Endothelial cell of umbilical vein (primary cell): ENCODE data around the gene ADAM23. TPM values are rescaled to one million over a fixed set of nuclear protein-coding genes. Genes with fewer than 3 reads are reported as not detected.

Experiments used
- BruUV-seq: library from RNA; stranded (reverse); fragments of 400-500 nt; replicated peaks from 2 replicates; lab custom pipeline; 2021; lab: Mats Ljungman, UMichigan
- CTCF ChIA-PET: fragments of 300-600, 350-600 bp; sonication (Branson Sonifier 250); formaldehyde crosslinking; loops from one replicate; lab custom pipeline; 2021; ENCODE audit warnings: antibody characterized with exemption, inconsistent platforms; lab: Charles Lee
- POLR2A ChIA-PET: fragments of 300-600, 350-600 bp; sonication (Branson Sonifier 250); formaldehyde crosslinking; loops from one replicate; lab custom pipeline; 2021; ENCODE audit warnings: antibody characterized with exemption, inconsistent platforms; lab: Charles Lee
- DNase-seq: peaks from one replicate; pipeline ENCODE4 v3.0.0-alpha.2; 2011; ENCODE audit warnings: low read depth, low spot score
- FAIRE-seq: peaks from 2 replicates; lab custom pipeline; 2011; peaks lifted over from hg19 to GRCh38; lab: Jason Lieb, UNC
- H2AFZ ChIP-seq: 2 replicates; pipeline ENCODE4 v1.6.0; 2012; ENCODE audit warnings: low read depth, low read length, control low read depth, inconsistent platforms
- H3K27ac ChIP-seq: 2 replicates; pipeline ENCODE4 v1.5.1; 2011; ENCODE audit warnings: low read depth, mild to moderate bottlenecking, control low read depth, low read length, moderate library complexity; ENCODE audit not compliant: insufficient read depth
- H3K27me3 ChIP-seq, 2 experiments: 2 replicates each; pipeline versions ENCODE4 v1.6.0 to v1.6.1; 2011; ENCODE audit warnings: low read length in 2 of 2, mixed read lengths in 1 of 2; ENCODE audit not compliant: control insufficient read depth in 2 of 2, insufficient read depth in 2 of 2
- H3K36me3 ChIP-seq, 2 experiments: 2 replicates in 1 of 2; 3 replicates in 1 of 2; pipeline ENCODE4 v1.5.1; 2011; ENCODE audit warnings: low read length in 2 of 2, mild to moderate bottlenecking in 1 of 2, moderate library complexity in 1 of 2; ENCODE audit not compliant: control insufficient read depth in 2 of 2, insufficient read depth in 2 of 2; ENCODE audit errors: extremely low read depth in 1 of 2
- H3K4me1 ChIP-seq: 3 replicates; pipeline ENCODE4 v1.5.1; 2011; ENCODE audit warnings: mild to moderate bottlenecking, low read length; ENCODE audit not compliant: control insufficient read depth, insufficient read depth; ENCODE audit errors: extremely low read depth
- H3K4me2 ChIP-seq: 2 replicates; pipeline ENCODE4 v1.6.1; 2011; ENCODE audit warnings: low read length, control low read depth, mixed read lengths; ENCODE audit not compliant: insufficient read depth
- H3K4me3 ChIP-seq, 3 experiments: fragments of 200-600 bp in 1 of 3; sonication (generic), shearing (Covaris generic) in 1 of 3; replicated peaks in 1 of 3; 2 replicates each; pipeline ENCODE4 v1.5.1; 2011 to 2016; ENCODE audit warnings: control low read depth in 3 of 3, low read length in 3 of 3, mild to moderate bottlenecking in 2 of 3, inconsistent platforms in 1 of 3, low read depth in 1 of 3, moderate library complexity in 1 of 3; ENCODE audit not compliant: insufficient read depth in 1 of 3
- H3K79me2 ChIP-seq: 2 replicates; pipeline ENCODE4 v1.6.0; 2012; ENCODE audit warnings: low read length, inconsistent platforms; ENCODE audit not compliant: control insufficient read depth, insufficient read depth
- H3K9ac ChIP-seq: replicated peaks from 2 replicates; pipeline ENCODE3; 2011; ENCODE audit warnings: low read length, control low read depth; ENCODE audit not compliant: insufficient read depth; ENCODE audit errors: extremely low read depth
- H3K9me1 ChIP-seq: replicated peaks from 3 replicates; pipeline ENCODE4 v1.6.0; 2011; ENCODE audit warnings: mild to moderate bottlenecking, low read length; ENCODE audit not compliant: control insufficient read depth, insufficient read depth; ENCODE audit errors: extremely low read depth
- H3K9me3 ChIP-seq: replicated peaks from 2 replicates; pipeline ENCODE4 v1.5.1; 2012; ENCODE audit warnings: low read length, inconsistent platforms; ENCODE audit not compliant: control insufficient read depth, insufficient read depth
- H4K20me1 ChIP-seq: replicated peaks from 2 replicates; pipeline ENCODE3; 2011; ENCODE audit warnings: mild to moderate bottlenecking, low read length; ENCODE audit not compliant: control insufficient read depth, insufficient read depth; ENCODE audit errors: extremely low read depth
- CTCF ChIP-seq, 2 donors: IDR thresholded peaks; 1 replicate in 1 of 2; 2 replicates in 1 of 2; pipeline ENCODE4 v1.5.1; 2011; ENCODE audit warnings: low read length in 2 of 2, mild to moderate bottlenecking in 2 of 2, moderate library complexity in 2 of 2, control low read depth in 1 of 2, inconsistent platforms in 1 of 2, low read depth in 1 of 2; ENCODE audit not compliant: insufficient read depth in 1 of 2; ENCODE audit errors: extremely low read depth in 1 of 2
- EZH2 ChIP-seq: IDR thresholded peaks from 2 replicates; pipeline ENCODE4 v1.6.1; 2012; ENCODE audit warnings: borderline replicate concordance, low read depth, mild to moderate bottlenecking, moderate library complexity, low read length, inconsistent platforms; ENCODE audit not compliant: severe bottlenecking
- FOS ChIP-seq: IDR thresholded peaks from 2 replicates; pipeline ENCODE4 v1.6.1; 2011; ENCODE audit warnings: mild to moderate bottlenecking, low read length, moderate library complexity, borderline replicate concordance; ENCODE audit not compliant: insufficient read depth
- GATA2 ChIP-seq: IDR thresholded peaks from 2 replicates; pipeline ENCODE4 v1.7.0; 2011; ENCODE audit warnings: low read depth, mild to moderate bottlenecking, moderate library complexity, mixed read lengths, low read length; ENCODE audit not compliant: insufficient read length, insufficient read depth
- JUN ChIP-seq: IDR thresholded peaks from 2 replicates; pipeline ENCODE4 v1.6.1; 2011; ENCODE audit warnings: borderline replicate concordance, low read depth; ENCODE audit not compliant: insufficient read length, insufficient read depth
- MYC ChIP-seq: IDR thresholded peaks from one replicate; pipeline ENCODE4 v1.6.1; 2011; ENCODE audit warnings: mild to moderate bottlenecking, low read depth, low read length
- POLR2A ChIP-seq: IDR thresholded peaks from 2 replicates; pipeline ENCODE4 v1.6.1; 2012; ENCODE audit warnings: low read depth, mild to moderate bottlenecking, control low read depth, low read length
- POLR2AphosphoS5 ChIP-seq: IDR thresholded peaks from 2 replicates; pipeline ENCODE4 v1.6.1; 2012; ENCODE audit warnings: low read depth, mild to moderate bottlenecking, control low read depth, low read length, moderate library complexity; ENCODE audit not compliant: insufficient read depth
- dilution Hi-C: fragments of 300-500 bp; cut with MboI; formaldehyde crosslinking; loops from one replicate; pipeline ENCODE4 v1.15.0; 2019; ENCODE audit warnings: low sequenced_read_pairs; ENCODE audit not compliant: extremely low pct_ligation_motif_present
- intact Hi-C: fragments of 100-400 bp; cut with micrococcal nuclease; formaldehyde crosslinking; loops from one replicate; pipeline ENCODE4 v1.10.0; 2022
- polyA plus RNA-seq, 4 experiments: library from polyadenylated mRNA; depleted of rRNA in 3 of 4; stranded (reverse) in 3 of 4; unstranded in 1 of 4; fragments of >200 nt; gene quantifications; 2 replicates each; pipeline versions ENCODE4 v1.2.1 to v1.2.3, GENCODE V29; 2011 to 2012; ENCODE audit warnings: missing spikeins in 1 of 4
- total RNA-seq: library from RNA; stranded (reverse); gene quantifications from 2 replicates; pipeline ENCODE4 v1.2.3, GENCODE V29; 2021
- TF ChIP-seq, protein P1 (sequence below): IDR thresholded peaks from 2 replicates; pipeline ENCODE4 v1.6.1; 2011; ENCODE audit not compliant: insufficient read depth, insufficient read length

Gene ADAM23
- total and polyA plus RNA-seq, 2 donors (not counting 3 experiments of a cell fraction or from before 2014, with no cell fraction given) = 20.6 to 38.5 TPM

- FAIRE-seq = no peak
- Histone ChIP-seq H3K36me3 (no peaks in the 10 kb centered on the region), H4K20me1 (no peaks in the 10 kb centered on the region), H3K9ac (no peak overlapping the region), H3K9me1 (no peaks in the 10 kb centered on the region), H3K9me3 (no peaks in the 10 kb centered on the region), H2AFZ (no peak overlapping the region), H3K4me2 (no peak overlapping the region), H3K79me2 (no peaks in the 10 kb centered on the region), H3K27ac (no peak overlapping the region), H3K27me3 (no peaks in the 10 kb centered on the region), H3K4me3 (no peak overlapping the region), H3K4me1 (peaks cover 7% of the 10 kb centered on the region)
- TF ChIP-seq MYC = no peak
- TF ChIP-seq JUN = no peak
- TF ChIP-seq EZH2 = no peak
- no peak for TF ChIP-seq POLR2AphosphoS5
- no peak for TF ChIP-seq CTCF (IDR thresholded peaks at IDR 0.05; ENCODE audit: extremely low read depth in 1 of 2, insufficient read depth in 1 of 2, low read depth in 1 of 2, low read length in 2 of 2)
- TF ChIP-seq POLR2A = no peak
- TF ChIP-seq GATA2 = no peak
- TF ChIP-seq FOS = no peak
- TF ChIP-seq, protein P1, sequence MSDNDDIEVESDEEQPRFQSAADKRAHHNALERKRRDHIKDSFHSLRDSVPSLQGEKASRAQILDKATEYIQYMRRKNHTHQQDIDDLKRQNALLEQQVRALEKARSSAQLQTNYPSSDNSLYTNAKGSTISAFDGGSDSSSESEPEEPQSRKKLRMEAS = no peak
- dilution Hi-C loops (no loop called here), intact Hi-C loops (no loop called here)
- BruUV-seq = no TSS peak
- ChIA-PET CTCF (interaction anchor here (1.0 to 2.2 kb wide), 4 partner anchors 9 to 334 kb away, joined by 3 to 9 read pairs (median 6); no protein-coding TSS in a partner anchor), POLR2A (no interaction called here)
- DNase-seq = peak; percentile 44
Measured at GRCh38 chr2:206584323-206585116, 141.2 kb downstream of the ADAM23 start.
